Keratinocyte (primary cell): ENCODE results near the gene FBLN1. TPM values are rescaled to one million over a fixed set of nuclear protein-coding genes. Genes with fewer than 3 reads are reported as not detected.
"Not testable (repeated sequence)": the region's sequence is repeated elsewhere in the genome, so short reads cannot be mapped to it uniquely, and the experiment has no call there.

Source experiments
- DNase-seq: peaks from one replicate; pipeline ENCODE4 v3.0.0-alpha.2; 2011; ENCODE audit warnings: low read depth, missing footprints, low spot score
- FAIRE-seq: peaks from 2 replicates; lab custom pipeline; 2011; peaks lifted over from hg19 to GRCh38; lab: Jason Lieb, UNC
- H2AFZ ChIP-seq: 2 replicates; pipeline ENCODE4 v1.6.0; 2012; ENCODE audit warnings: low read length, control low read depth, inconsistent platforms; ENCODE audit not compliant: control insufficient read depth
- H3K27ac ChIP-seq: 2 replicates; pipeline ENCODE4 v1.5.1; 2011; ENCODE audit warnings: low read length; ENCODE audit not compliant: control insufficient read depth, insufficient read depth
- H3K27me3 ChIP-seq: 3 replicates; pipeline ENCODE4 v1.6.0; 2011; ENCODE audit warnings: low read length; ENCODE audit not compliant: control insufficient read depth, insufficient read depth; ENCODE audit errors: extremely low read depth
- H3K36me3 ChIP-seq, 2 experiments: 2 replicates in 1 of 2; 3 replicates in 1 of 2; pipeline ENCODE4 v1.5.1; 2011; ENCODE audit warnings: low read length in 2 of 2, mild to moderate bottlenecking in 1 of 2; ENCODE audit not compliant: control insufficient read depth in 2 of 2, insufficient read depth in 2 of 2; ENCODE audit errors: extremely low read depth in 1 of 2
- H3K4me1 ChIP-seq: 3 replicates; pipeline ENCODE4 v1.5.1; 2011; ENCODE audit warnings: low read length; ENCODE audit not compliant: control insufficient read depth, insufficient read depth; ENCODE audit errors: extremely low read depth
- H3K4me2 ChIP-seq: 3 replicates; pipeline ENCODE4 v1.6.0; 2011; ENCODE audit warnings: low read depth, low read length; ENCODE audit not compliant: control insufficient read depth, insufficient read depth; ENCODE audit errors: extremely low read depth
- H3K4me3 ChIP-seq, 3 experiments: fragments of 200-600 bp in 1 of 3; sonication (generic) in 1 of 3; 2 replicates in 2 of 3; 3 replicates in 1 of 3; pipeline ENCODE4 v1.5.1; 2011 to 2016; ENCODE audit warnings: low read length in 3 of 3, mild to moderate bottlenecking in 3 of 3, control low read depth in 2 of 3, inconsistent platforms in 1 of 3, low read depth in 1 of 3, mixed read lengths in 1 of 3, mixed run types in 1 of 3, moderate library complexity in 1 of 3; ENCODE audit not compliant: control insufficient read depth in 2 of 3, insufficient read depth in 2 of 3; ENCODE audit errors: extremely low read depth in 1 of 3
- H3K79me2 ChIP-seq: 2 replicates; pipeline ENCODE4 v1.6.0; 2012; ENCODE audit warnings: low read length; ENCODE audit not compliant: control insufficient read depth, insufficient read depth
- H3K9ac ChIP-seq: 3 replicates; pipeline ENCODE4 v1.6.0; 2011; ENCODE audit warnings: low read length; ENCODE audit not compliant: control insufficient read depth, insufficient read depth; ENCODE audit errors: extremely low read depth
- H3K9me1 ChIP-seq: 3 replicates; pipeline ENCODE4 v1.6.0; 2011; ENCODE audit warnings: low read length; ENCODE audit not compliant: control insufficient read depth, insufficient read depth; ENCODE audit errors: extremely low read depth
- H3K9me3 ChIP-seq: 2 replicates; pipeline ENCODE4 v1.5.1; 2012; ENCODE audit warnings: low read depth, low read length; ENCODE audit not compliant: control insufficient read depth
- H4K20me1 ChIP-seq: 3 replicates; pipeline ENCODE4 v1.6.0; 2011; ENCODE audit warnings: low read length; ENCODE audit not compliant: control insufficient read depth, insufficient read depth; ENCODE audit errors: extremely low read depth
- CTCF ChIP-seq, 3 experiments: IDR thresholded peaks in 1 of 3; conservative IDR thresholded peaks in 1 of 3; optimal IDR thresholded peaks in 1 of 3; 2 replicates in 2 of 3; 3 replicates in 1 of 3; pipeline versions ENCODE3 to v1.5.1; 2011; ENCODE audit warnings: low read length in 3 of 3, mild to moderate bottlenecking in 3 of 3, moderate library complexity in 2 of 3, control low read depth in 1 of 3, inconsistent platforms in 1 of 3; ENCODE audit not compliant: insufficient read depth in 2 of 3; ENCODE audit errors: extremely low read depth in 1 of 3
- EZH2 ChIP-seq: IDR thresholded peaks from one replicate; pipeline ENCODE4 v1.6.1; 2012; ENCODE audit warnings: inconsistent platforms, mild to moderate bottlenecking, low read length, moderate library complexity
- dilution Hi-C: fragments of 300-500 bp; cut with MboI; formaldehyde crosslinking; loops from one replicate; pipeline ENCODE4 v1.7.0; 2020; ENCODE audit warnings: low sequenced_read_pairs; ENCODE audit not compliant: extremely low pct_ligation_motif_present
- polyA plus RNA-seq, 5 experiments: library from polyadenylated mRNA; depleted of rRNA in 3 of 5; stranded (reverse) in 3 of 5; stranded (forward) in 1 of 5; unstranded in 1 of 5; fragments of >200 nt; gene quantifications; 1 replicate in 1 of 5; 2 replicates in 3 of 5; 3 replicates in 1 of 5; pipeline versions ENCODE4 v1.2.1 to v1.2.3, GENCODE V29; 2011 to 2012; ENCODE audit warnings: missing spikeins in 2 of 5, low read depth in 1 of 5, low replicate concordance in 1 of 5

The FBLN1 gene
- polyA plus RNA-seq, 1 donor (not counting 4 experiments of a cell fraction or from before 2014, with no cell fraction given), result 13.7 TPM

GRCh38 chr22:45554861-45555260 is 52.2 kb downstream of the FBLN1 start:
- no peak overlapping the region for H2AFZ ChIP-seq
- TF ChIP-seq EZH2, result no peak
- no peak for TF ChIP-seq CTCF (optimal IDR thresholded peaks at IDR 0.05 in 1 of 3, IDR thresholded peaks at IDR 0.05 in 1 of 3, conservative IDR thresholded peaks at IDR 0.05 in 1 of 3; ENCODE audit: extremely low read depth in 1 of 3, insufficient read depth in 2 of 3, low read length in 3 of 3)
- H3K79me2 ChIP-seq, result no peaks in the 10 kb centered on the region
- H3K9ac ChIP-seq, result no peak overlapping the region
- peaks cover 0 to 4% of the 10 kb centered on the region in 2 experiments for H3K36me3 ChIP-seq
- H3K9me3 ChIP-seq, result no peaks in the 10 kb centered on the region
- no peaks in the 10 kb centered on the region for H3K9me1 ChIP-seq
- H3K4me2 ChIP-seq, result no peak overlapping the region
- no peak overlapping the region for H3K27ac ChIP-seq
- H3K4me1 ChIP-seq, result peaks cover 40% of the 10 kb centered on the region
- H4K20me1 ChIP-seq, result no peaks in the 10 kb centered on the region
- FAIRE-seq (no peak), DNase-seq (no peak)
- H3K27me3 ChIP-seq, result no peaks in the 10 kb centered on the region
- H3K4me3 ChIP-seq, result no peak overlapping the region
- dilution Hi-C loops, result no loop called here

GRCh38 chr22:45557926-45558325 is 55.2 kb downstream of the FBLN1 start:
- H3K4me2 ChIP-seq, result peak overlapping the region; percentile 10
- H2AFZ ChIP-seq, H3K36me3 ChIP-seq, H3K27ac ChIP-seq, H3K79me2 ChIP-seq, dilution Hi-C loops, H3K9me1 ChIP-seq, DNase-seq, H3K27me3 ChIP-seq, H4K20me1 ChIP-seq, H3K4me3 ChIP-seq, H3K9ac ChIP-seq, H3K9me3 ChIP-seq: not testable (repeated sequence)
- peak; percentile 84 for FAIRE-seq
- peaks cover 25% of the 10 kb centered on the region for H3K4me1 ChIP-seq

GRCh38 chr22:45560092-45560491 is 57.4 kb downstream of the FBLN1 start:
- dilution Hi-C loops, H4K20me1 ChIP-seq, H2AFZ ChIP-seq, H3K4me3 ChIP-seq, H3K9me1 ChIP-seq, H3K4me2 ChIP-seq, H3K79me2 ChIP-seq, H3K9me3 ChIP-seq, H3K9ac ChIP-seq, H3K27ac ChIP-seq, H3K27me3 ChIP-seq, DNase-seq, FAIRE-seq, H3K36me3 ChIP-seq: not testable (repeated sequence)
- peaks cover 10% of the 10 kb centered on the region for H3K4me1 ChIP-seq

GRCh38 chr22:45560761-45561160 is 58.1 kb downstream of the FBLN1 start:
- not testable (repeated sequence) for FAIRE-seq

More at GRCh38 chr22:45560761-45561160, 58.1 kb downstream of the FBLN1 start:
- H3K27ac ChIP-seq, H2AFZ ChIP-seq, H4K20me1 ChIP-seq, H3K9me1 ChIP-seq, H3K79me2 ChIP-seq, H3K9ac ChIP-seq, DNase-seq, H3K4me2 ChIP-seq, H3K4me3 ChIP-seq, H3K36me3 ChIP-seq, H3K27me3 ChIP-seq, dilution Hi-C loops, H3K9me3 ChIP-seq: not testable (repeated sequence)
- peaks cover 10% of the 10 kb centered on the region for H3K4me1 ChIP-seq
